Measurements from ENCODE around the gene GNAQ.

The GNAQ gene

GRCh38 chr9:78031893-78032729 is 500 bp upstream of the GNAQ start:
- DNase-seq = peak; percentile 70

GRCh38 chr9:78030553-78031443 is 813 bp downstream of the GNAQ start:
- no peak for DNase-seq

GRCh38 chr9:78030296-78030552 is 1.4 kb downstream of the GNAQ start:
- DNase-seq = no peak

- DNase-seq = no peak
Measured at GRCh38 chr9:78029551-78030295, 1.9 kb downstream of the GNAQ start.

- no peak for DNase-seq
Measured at GRCh38 chr9:78028926-78029325, 2.7 kb downstream of the GNAQ start.

GRCh38 chr9:78026947-78027346 is 4.7 kb downstream of the GNAQ start:
- no peak for DNase-seq

GRCh38 chr9:78026416-78026815 is 5.2 kb downstream of the GNAQ start:
- no peak for DNase-seq

- no peak for DNase-seq
Measured at GRCh38 chr9:78025186-78025585, 6.4 kb downstream of the GNAQ start.

GRCh38 chr9:78023003-78023741 is 8.4 kb downstream of the GNAQ start:
- DNase-seq = no peak

- DNase-seq = no peak
Measured at GRCh38 chr9:78021697-78022096, 9.9 kb downstream of the GNAQ start.

- DNase-seq = no peak
Measured at GRCh38 chr9:78017190-78017693, 14.4 kb downstream of the GNAQ start.

- DNase-seq = no peak
Measured at GRCh38 chr9:78015241-78015640, 16.4 kb downstream of the GNAQ start.

- DNase-seq = no peak
Measured at GRCh38 chr9:78014776-78015175, 16.8 kb downstream of the GNAQ start.

- no peak for DNase-seq
Measured at GRCh38 chr9:78013934-78014333, 17.7 kb downstream of the GNAQ start.

- no peak for DNase-seq
Measured at GRCh38 chr9:78011049-78011448, 20.6 kb downstream of the GNAQ start.

- DNase-seq = no peak
Measured at GRCh38 chr9:78010445-78010844, 21.2 kb downstream of the GNAQ start.

GRCh38 chr9:78009186-78009585 is 22.4 kb downstream of the GNAQ start:
- no peak for DNase-seq

GRCh38 chr9:78006734-78007133 is 24.9 kb downstream of the GNAQ start:
- no peak for DNase-seq

- DNase-seq = no peak
Measured at GRCh38 chr9:78005231-78006002, 26.2 kb downstream of the GNAQ start.

GRCh38 chr9:78004478-78005229 is 27.0 kb downstream of the GNAQ start:
- DNase-seq = no peak

GRCh38 chr9:78003730-78004129 is 27.9 kb downstream of the GNAQ start:
- no peak for DNase-seq
